Neural progenitor cell (in vitro differentiated cells): Measurements from ENCODE around the gene LRP2. TPM values are rescaled to one million over a fixed set of nuclear protein-coding genes. Genes with fewer than 3 reads are reported as not detected.

Experiments used
- DNase-seq: peaks from one replicate; pipeline ENCODE4 v3.0.0-alpha.2; 2016; ENCODE audit warnings: low spot score
- H2AFZ ChIP-seq: fragments of 200-600 bp; sonication (generic); replicated peaks from 2 replicates; pipeline ENCODE4 v1.6.1; 2016; ENCODE audit warnings: antibody characterized with exemption
- H3F3A ChIP-seq: fragments of 200-600 bp; sonication (generic); 2 replicates; pipeline ENCODE4 v1.6.1; 2016; ENCODE audit warnings: antibody characterized with exemption, low read depth
- H3K27ac ChIP-seq: fragments of 200-600 bp; sonication (generic); 2 replicates; pipeline ENCODE4 v1.5.1; 2016; ENCODE audit warnings: mild to moderate bottlenecking
- H3K27me3 ChIP-seq: fragments of 200-600 bp; sonication (generic); 2 replicates; pipeline ENCODE4 v1.6.1; 2016; ENCODE audit warnings: mild to moderate bottlenecking, moderate library complexity
- H3K36me3 ChIP-seq: fragments of 200-600 bp; sonication (generic); 2 replicates; pipeline ENCODE4 v1.5.1; 2016
- H3K4me1 ChIP-seq: fragments of 200-600 bp; sonication (generic); 2 replicates; pipeline ENCODE4 v1.6.1; 2016; ENCODE audit warnings: mixed run types
- H3K4me2 ChIP-seq: fragments of 200-600 bp; sonication (generic); 2 replicates; pipeline ENCODE4 v1.6.1; 2016
- H3K4me3 ChIP-seq: fragments of 200-600 bp; sonication (generic); 2 replicates; pipeline ENCODE4 v1.5.1; 2016
- H3K79me2 ChIP-seq: fragments of 200-600 bp; sonication (generic); 2 replicates; pipeline ENCODE4 v1.6.1; 2016; ENCODE audit warnings: low read depth
- H3K9ac ChIP-seq: fragments of 200-600 bp; sonication (generic); 2 replicates; pipeline ENCODE4 v1.6.1; 2016
- H3K9me3 ChIP-seq: fragments of 200-600 bp; sonication (generic); 2 replicates; pipeline ENCODE4 v1.5.1; 2016; ENCODE audit warnings: low read depth
- H4K20me1 ChIP-seq: fragments of 200-600 bp; sonication (generic); 2 replicates; pipeline ENCODE4 v1.6.1; 2016; ENCODE audit warnings: low read depth
- H3K27ac Mint-ChIP-seq: 3 replicates; pipeline ENCODE4 v1.8.0; 2021; ENCODE audit warnings: mixed read lengths
- H3K27me3 Mint-ChIP-seq: 2 replicates; pipeline ENCODE4 v1.8.0; 2022; ENCODE audit warnings: low read depth, mild to moderate bottlenecking, inconsistent platforms, moderate library complexity, mixed read lengths; ENCODE audit not compliant: insufficient read depth
- H3K36me3 Mint-ChIP-seq: 3 replicates; pipeline ENCODE4 v1.8.0; 2021; ENCODE audit warnings: mixed read lengths
- H3K4me1 Mint-ChIP-seq: 3 replicates; pipeline ENCODE4 v1.8.0; 2021; ENCODE audit warnings: mixed read lengths
- H3K4me3 Mint-ChIP-seq: 3 replicates; pipeline ENCODE4 v1.8.0; 2021; ENCODE audit warnings: mild to moderate bottlenecking, moderate library complexity, mixed read lengths
- H3K9me3 Mint-ChIP-seq: 3 replicates; pipeline ENCODE4 v1.8.0; 2020; ENCODE audit warnings: mixed read lengths
- CTCF ChIP-seq: fragments of 200-600 bp; sonication (generic); IDR thresholded peaks from 2 replicates; pipeline ENCODE4 v1.5.1; 2017; ENCODE audit warnings: antibody characterized with exemption, mild to moderate bottlenecking
- EZH2 ChIP-seq: fragments of 200-600 bp; sonication (generic); IDR thresholded peaks from 2 replicates; pipeline ENCODE4 v1.6.1; 2017; ENCODE audit warnings: antibody characterized with exemption, mild to moderate bottlenecking, moderate library complexity
- EZH2phosphoT487 ChIP-seq: fragments of 200-600 bp; sonication (generic); IDR thresholded peaks from 2 replicates; pipeline ENCODE4 v1.6.1; 2017; ENCODE audit warnings: antibody characterized with exemption
- total RNA-seq: library from RNA; depleted of rRNA; stranded (reverse); fragments of >200 nt; gene quantifications from 2 replicates; pipeline ENCODE4 v1.2.3, GENCODE V29; 2015; ENCODE audit warnings: low replicate concordance

The LRP2 gene
- total RNA-seq, 1 donor from 2014 or later: 143 TPM

- TF ChIP-seq CTCF (no peak), EZH2 (no peak), EZH2phosphoT487 (no peak)
- Mint-ChIP-seq H3K27me3 (no peaks in the 10 kb centered on the region), H3K9me3 (peaks cover 5% of the 10 kb centered on the region), H3K36me3 (peaks cover 4% of the 10 kb centered on the region), H3K27ac (no peak overlapping the region), H3K4me1 (peaks cover 2% of the 10 kb centered on the region), H3K4me3 (no peak overlapping the region)
- Histone ChIP-seq H4K20me1 (no peaks in the 10 kb centered on the region), H3K79me2 (no peaks in the 10 kb centered on the region), H3K4me2 (no peak overlapping the region), H3K4me1 (peaks cover 6% of the 10 kb centered on the region), H3K9ac (no peak overlapping the region), H2AFZ (no peak overlapping the region), H3K27ac (no peak overlapping the region), H3F3A (no peaks in the 10 kb centered on the region), H3K4me3 (no peak overlapping the region), H3K36me3 (no peaks in the 10 kb centered on the region), H3K27me3 (no peaks in the 10 kb centered on the region), H3K9me3 (no peaks in the 10 kb centered on the region)
- DNase-seq: no peak
Measured at GRCh38 chr2:169119123-169119760, 243.1 kb downstream of the LRP2 start.

- no peak overlapping the region for H3K4me3 ChIP-seq
- H3F3A ChIP-seq: no peaks in the 10 kb centered on the region
- peaks cover 6% of the 10 kb centered on the region for H3K4me1 ChIP-seq
- Mint-ChIP-seq H3K4me1 (peaks cover 2% of the 10 kb centered on the region), H3K27ac (no peak overlapping the region), H3K36me3 (peaks cover 4% of the 10 kb centered on the region), H3K27me3 (no peaks in the 10 kb centered on the region), H3K9me3 (peaks cover 3% of the 10 kb centered on the region), H3K4me3 (no peak overlapping the region)
- no peaks in the 10 kb centered on the region for H3K36me3 ChIP-seq
- H3K9me3 ChIP-seq: no peaks in the 10 kb centered on the region
- no peak overlapping the region for H3K9ac ChIP-seq
- H4K20me1 ChIP-seq: no peaks in the 10 kb centered on the region
- no peak overlapping the region for H2AFZ ChIP-seq
- H3K27ac ChIP-seq: no peak overlapping the region
- no peaks in the 10 kb centered on the region for H3K27me3 ChIP-seq
- no peak overlapping the region for H3K4me2 ChIP-seq
- H3K79me2 ChIP-seq: no peaks in the 10 kb centered on the region
- TF ChIP-seq EZH2: no peak
- TF ChIP-seq EZH2phosphoT487: no peak
- TF ChIP-seq CTCF: no peak
- DNase-seq: no peak
Measured at GRCh38 chr2:169118060-169118459, 244.3 kb downstream of the LRP2 start.

GRCh38 chr2:169116993-169117392 lies 245.3 kb downstream of the LRP2 start:
- H3K4me1 ChIP-seq: peaks cover 6% of the 10 kb centered on the region
- no peak for DNase-seq
- Mint-ChIP-seq H3K4me1 (peaks cover 2% of the 10 kb centered on the region), H3K4me3 (no peak overlapping the region), H3K27me3 (no peaks in the 10 kb centered on the region), H3K9me3 (peaks cover 3% of the 10 kb centered on the region), H3K27ac (no peak overlapping the region), H3K36me3 (peaks cover 4% of the 10 kb centered on the region)
- H3F3A ChIP-seq: no peaks in the 10 kb centered on the region
- no peak overlapping the region for H3K9ac ChIP-seq
- no peaks in the 10 kb centered on the region for H3K36me3 ChIP-seq
- H3K79me2 ChIP-seq: no peaks in the 10 kb centered on the region
- no peak overlapping the region for H3K27ac ChIP-seq
- H3K27me3 ChIP-seq: no peaks in the 10 kb centered on the region
- no peaks in the 10 kb centered on the region for H3K9me3 ChIP-seq
- TF ChIP-seq EZH2phosphoT487: no peak
- TF ChIP-seq EZH2: no peak
- no peak for TF ChIP-seq CTCF
- H2AFZ ChIP-seq: no peak overlapping the region
- no peak overlapping the region for H3K4me3 ChIP-seq
- H3K4me2 ChIP-seq: no peak overlapping the region
- no peaks in the 10 kb centered on the region for H4K20me1 ChIP-seq
